ENCODE results near the gene B3GALNT2.
"Not testable (repeated sequence)": the region's sequence is repeated elsewhere in the genome, so short reads cannot be mapped to it uniquely, and the experiment has no call there.

DNA sequence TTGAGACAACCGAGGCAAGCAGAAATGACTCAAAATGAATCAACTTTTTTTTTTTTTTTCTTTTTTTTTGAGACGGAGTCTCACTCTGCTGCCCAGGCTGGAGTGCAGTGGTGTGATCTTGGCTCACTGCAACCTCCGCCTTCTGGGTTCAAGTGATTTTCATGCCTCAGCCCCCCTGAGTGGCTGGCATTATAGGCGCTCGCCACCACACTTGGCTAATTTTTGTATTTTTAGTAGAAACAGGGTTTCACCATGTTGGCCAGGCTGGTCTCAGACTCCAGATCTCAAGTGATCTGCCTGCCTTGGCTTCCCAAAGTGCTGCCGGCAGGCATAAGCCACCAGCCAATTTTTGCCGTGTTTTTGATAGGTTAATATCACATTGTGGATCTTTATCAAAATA, 46.4 kb downstream of the B3GALNT2 start:
- not testable (repeated sequence) for TF ChIP-seq EZH2 (IDR thresholded peaks at IDR 0.05; ENCODE audit: borderline replicate concordance, low read length)
- TF ChIP-seq, protein P1, sequence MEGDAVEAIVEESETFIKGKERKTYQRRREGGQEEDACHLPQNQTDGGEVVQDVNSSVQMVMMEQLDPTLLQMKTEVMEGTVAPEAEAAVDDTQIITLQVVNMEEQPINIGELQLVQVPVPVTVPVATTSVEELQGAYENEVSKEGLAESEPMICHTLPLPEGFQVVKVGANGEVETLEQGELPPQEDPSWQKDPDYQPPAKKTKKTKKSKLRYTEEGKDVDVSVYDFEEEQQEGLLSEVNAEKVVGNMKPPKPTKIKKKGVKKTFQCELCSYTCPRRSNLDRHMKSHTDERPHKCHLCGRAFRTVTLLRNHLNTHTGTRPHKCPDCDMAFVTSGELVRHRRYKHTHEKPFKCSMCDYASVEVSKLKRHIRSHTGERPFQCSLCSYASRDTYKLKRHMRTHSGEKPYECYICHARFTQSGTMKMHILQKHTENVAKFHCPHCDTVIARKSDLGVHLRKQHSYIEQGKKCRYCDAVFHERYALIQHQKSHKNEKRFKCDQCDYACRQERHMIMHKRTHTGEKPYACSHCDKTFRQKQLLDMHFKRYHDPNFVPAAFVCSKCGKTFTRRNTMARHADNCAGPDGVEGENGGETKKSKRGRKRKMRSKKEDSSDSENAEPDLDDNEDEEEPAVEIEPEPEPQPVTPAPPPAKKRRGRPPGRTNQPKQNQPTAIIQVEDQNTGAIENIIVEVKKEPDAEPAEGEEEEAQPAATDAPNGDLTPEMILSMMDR (conservative IDR thresholded peaks at IDR 0.05 in 1 of 2, IDR thresholded peaks at IDR 0.05 in 1 of 2; ENCODE audit: extremely low read depth in 1 of 2, insufficient read depth in 1 of 2, low read depth in 1 of 2, low read length in 2 of 2) = not testable (repeated sequence)
